Gastrocnemius medialis (tissue), 4 donors: ENCODE results near the gene DCPS. TPM values are rescaled to one million over a fixed set of nuclear protein-coding genes. Genes with fewer than 3 reads are reported as not detected.
"Not testable (repeated sequence)": the region's sequence is repeated elsewhere in the genome, so short reads cannot be mapped to it uniquely, and the experiment has no call there.

Experiments used
- ATAC-seq, 2 donors: fragments of 150-250 bp; one replicate each; pipeline ENCODE4 v1.9.1; 2016
- DNase-seq, 2 donors: peaks; one replicate each; pipeline ENCODE4 v3.0.0-alpha.2; 2019
- H3K27ac ChIP-seq, 4 donors: fragments of 200-600 bp; sonication (generic); 1 replicate in 1 of 4; 2 replicates in 3 of 4; pipeline ENCODE4 v1.5.1; 2016 to 2018; ENCODE audit warnings: mild to moderate bottlenecking in 2 of 4, moderate library complexity in 1 of 4
- H3K27me3 ChIP-seq, 3 donors: fragments of 200-600 bp; sonication (generic) in 2 of 3; 1 replicate in 1 of 3; 2 replicates in 2 of 3; pipeline versions ENCODE4 v1.5.1 to v1.6.0; 2016 to 2019; ENCODE audit warnings: mild to moderate bottlenecking in 1 of 3, moderate library complexity in 1 of 3
- H3K36me3 ChIP-seq, 2 donors: fragments of 200-600 bp; sonication (generic) in 1 of 2; one replicate each; pipeline ENCODE4 v1.5.1; 2017 to 2018
- H3K4me1 ChIP-seq, 2 donors: fragments of 200-600 bp; sonication (generic) in 1 of 2; one replicate each; pipeline ENCODE4 v1.5.1; 2016 to 2017; ENCODE audit warnings: mild to moderate bottlenecking in 2 of 2
- H3K4me3 ChIP-seq, 4 donors: fragments of 200-600 bp; sonication (generic) in 3 of 4; 1 replicate in 1 of 4; 2 replicates in 3 of 4; pipeline ENCODE4 v1.5.1; 2016 to 2019; ENCODE audit warnings: mild to moderate bottlenecking in 2 of 4
- H3K9me3 ChIP-seq, 3 donors: fragments of 200-600 bp; sonication (generic) in 2 of 3; 1 replicate in 1 of 3; 2 replicates in 2 of 3; pipeline ENCODE4 v1.5.1; 2016 to 2019
- POLR2A ChIP-seq, 2 donors: fragments of 450-650 bp; IDR thresholded peaks; one replicate each; pipeline ENCODE4 v1.6.1; 2017; ENCODE audit warnings: antibody characterized with exemption in 2 of 2, mild to moderate bottlenecking in 2 of 2, moderate library complexity in 2 of 2
- in situ Hi-C, 4 donors: fragments of 200-750 bp; cut with MboI; loops; one replicate each; pipeline versions ENCODE4 v1.15.0 to v1.8.0; 2017; ENCODE audit warnings: low sequenced_read_pairs in 4 of 4
- intact Hi-C: fragments of 100-400 bp; cut with DNase I; formaldehyde crosslinking; loops from one replicate; pipeline ENCODE4 v1.15.1; 2023; ENCODE audit warnings: low total_unique reads
- total RNA-seq, 4 donors: library from RNA; depleted of rRNA; stranded (reverse); fragments of >200 nt; gene quantifications; one replicate each; pipeline versions ENCODE4 v1.1.0 to v1.2.3, GENCODE V29; 2016
- TF ChIP-seq, protein P1 (sequence below), 5 experiments: fragments of 450-650 bp in 3 of 5; fragments of 200-600 bp in 2 of 5; sonication (generic) in 2 of 5; IDR thresholded peaks in 4 of 5; conservative IDR thresholded peaks in 1 of 5; 1 replicate in 4 of 5; 2 replicates in 1 of 5; pipeline ENCODE4 v1.5.1; 2016 to 2019; ENCODE audit warnings: antibody characterized with exemption in 5 of 5, mild to moderate bottlenecking in 3 of 5, moderate library complexity in 3 of 5

The DCPS gene
- total RNA-seq, 4 donors from 2014 or later: 9.8 to 23.1 (median 11.5) TPM

GRCh38 chr11:126366064-126366822, 62.4 kb downstream of the DCPS start:
- intact Hi-C loops: no loop called here
- ATAC-seq (no peak), DNase-seq (no peak)
- no peaks in the 10 kb centered on the region for H3K27me3 ChIP-seq
- no peak overlapping the region for H3K27ac ChIP-seq
- no peaks in the 10 kb centered on the region for H3K36me3 ChIP-seq
- no peak for TF ChIP-seq POLR2A (IDR thresholded peaks at IDR 0.05)
- TF ChIP-seq, protein P1, sequence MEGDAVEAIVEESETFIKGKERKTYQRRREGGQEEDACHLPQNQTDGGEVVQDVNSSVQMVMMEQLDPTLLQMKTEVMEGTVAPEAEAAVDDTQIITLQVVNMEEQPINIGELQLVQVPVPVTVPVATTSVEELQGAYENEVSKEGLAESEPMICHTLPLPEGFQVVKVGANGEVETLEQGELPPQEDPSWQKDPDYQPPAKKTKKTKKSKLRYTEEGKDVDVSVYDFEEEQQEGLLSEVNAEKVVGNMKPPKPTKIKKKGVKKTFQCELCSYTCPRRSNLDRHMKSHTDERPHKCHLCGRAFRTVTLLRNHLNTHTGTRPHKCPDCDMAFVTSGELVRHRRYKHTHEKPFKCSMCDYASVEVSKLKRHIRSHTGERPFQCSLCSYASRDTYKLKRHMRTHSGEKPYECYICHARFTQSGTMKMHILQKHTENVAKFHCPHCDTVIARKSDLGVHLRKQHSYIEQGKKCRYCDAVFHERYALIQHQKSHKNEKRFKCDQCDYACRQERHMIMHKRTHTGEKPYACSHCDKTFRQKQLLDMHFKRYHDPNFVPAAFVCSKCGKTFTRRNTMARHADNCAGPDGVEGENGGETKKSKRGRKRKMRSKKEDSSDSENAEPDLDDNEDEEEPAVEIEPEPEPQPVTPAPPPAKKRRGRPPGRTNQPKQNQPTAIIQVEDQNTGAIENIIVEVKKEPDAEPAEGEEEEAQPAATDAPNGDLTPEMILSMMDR (IDR thresholded peaks at IDR 0.05 in 4 of 5, conservative IDR thresholded peaks at IDR 0.05 in 1 of 5): no peak
- no peaks in the 10 kb centered on the region for H3K9me3 ChIP-seq
- in situ Hi-C loops: no loop called here
- no peak overlapping the region for H3K4me3 ChIP-seq
- H3K4me1 ChIP-seq: peaks cover 0 to 3% of the 10 kb centered on the region in 2 donors

- DNase-seq, H3K4me3 ChIP-seq, in situ Hi-C loops, intact Hi-C loops, H3K4me1 ChIP-seq, H3K9me3 ChIP-seq, H3K36me3 ChIP-seq, H3K27ac ChIP-seq, ATAC-seq, H3K27me3 ChIP-seq: not testable (repeated sequence)
These were observed 63.2 kb downstream of the DCPS start for GRCh38 chr11:126366823-126367654.

DNA sequence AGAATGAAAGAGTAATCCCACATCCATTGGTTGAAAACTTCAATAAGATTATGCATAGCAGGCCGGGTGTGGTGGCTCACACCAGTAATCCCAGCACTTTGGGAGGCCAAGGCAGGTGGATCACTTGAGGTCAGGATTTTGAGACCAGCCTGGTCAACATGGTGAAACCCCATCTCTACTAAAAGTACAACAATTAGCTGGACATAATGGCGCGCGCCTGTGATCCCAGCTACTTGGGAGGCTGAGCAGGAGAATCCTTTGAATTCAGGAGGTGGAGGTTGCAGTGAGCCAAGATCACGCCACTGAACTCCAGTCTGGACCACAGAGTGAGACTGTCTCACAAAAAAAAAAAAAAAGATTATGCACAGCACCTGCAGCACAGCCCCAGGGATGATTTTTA, 63.9 kb downstream of the DCPS start:
- H3K27ac ChIP-seq, in situ Hi-C loops, H3K4me3 ChIP-seq, H3K27me3 ChIP-seq, H3K36me3 ChIP-seq, H3K4me1 ChIP-seq, DNase-seq, intact Hi-C loops, ATAC-seq, H3K9me3 ChIP-seq: not testable (repeated sequence)

DNA sequence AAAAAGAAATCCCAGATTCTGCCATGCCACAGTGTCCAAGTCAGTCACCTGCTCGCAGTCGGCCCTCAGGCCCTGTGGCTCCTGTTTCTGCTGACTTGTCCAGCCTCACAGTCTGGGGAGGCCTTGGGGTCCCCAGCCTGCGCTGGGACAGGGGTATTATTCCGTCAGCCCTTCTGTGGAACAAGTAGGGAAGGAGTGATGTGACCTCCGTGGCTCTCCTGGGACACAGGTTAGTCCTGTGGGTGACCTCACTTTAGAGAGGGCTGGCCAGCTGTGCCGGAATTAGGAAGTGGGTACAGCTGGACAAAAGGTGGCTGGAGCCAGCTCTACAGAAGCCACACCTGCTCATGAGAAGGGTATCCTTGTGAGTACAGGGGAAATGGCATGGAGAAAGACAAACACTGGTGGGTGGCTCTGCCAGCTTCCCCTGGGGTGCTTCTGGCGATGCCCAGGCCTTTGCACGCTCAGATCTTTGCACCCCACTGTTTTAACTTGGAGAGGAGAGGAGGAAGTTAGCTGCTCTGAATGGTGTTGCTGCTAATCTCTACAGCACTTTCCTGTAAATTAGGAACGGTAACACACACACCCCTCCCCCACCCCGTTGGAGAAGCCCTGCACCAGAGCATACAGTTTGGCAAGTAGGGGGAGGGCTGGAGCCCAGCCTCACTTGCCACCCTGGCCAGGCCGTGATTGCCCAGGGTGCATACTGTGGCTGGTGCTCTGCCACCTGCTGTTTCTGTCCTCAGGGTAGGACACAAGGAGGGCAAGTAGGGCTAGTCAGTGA, 64.7 kb downstream of the DCPS start:
- H3K36me3 ChIP-seq, in situ Hi-C loops, H3K4me3 ChIP-seq, H3K9me3 ChIP-seq, H3K27me3 ChIP-seq, H3K27ac ChIP-seq, H3K4me1 ChIP-seq, DNase-seq: not testable (repeated sequence)
- ATAC-seq: peak in 1 of 2 donors; percentile 46
- TF ChIP-seq, protein P1 (IDR thresholded peaks at IDR 0.05 in 4 of 5, conservative IDR thresholded peaks at IDR 0.05 in 1 of 5): peak in 1 of 5 experiments; percentile 24
- intact Hi-C loops: loop anchor here (1.0 kb wide), 1 partner anchor 58 kb away; no protein-coding TSS in a partner anchor

GRCh38 chr11:126370016-126370415, 66.2 kb downstream of the DCPS start:
- no peaks in the 10 kb centered on the region for H3K27me3 ChIP-seq
- H3K36me3 ChIP-seq: no peaks in the 10 kb centered on the region
- in situ Hi-C loops (no loop called here), intact Hi-C loops (no loop called here)
- H3K4me3 ChIP-seq: no peak overlapping the region
- H3K9me3 ChIP-seq: no peaks in the 10 kb centered on the region
- TF ChIP-seq, protein P1 (IDR thresholded peaks at IDR 0.05 in 4 of 5, conservative IDR thresholded peaks at IDR 0.05 in 1 of 5): no peak
- TF ChIP-seq POLR2A (IDR thresholded peaks at IDR 0.05): no peak
- H3K27ac ChIP-seq: no peak overlapping the region
- ATAC-seq (no peak), DNase-seq (no peak)
- no peaks in the 10 kb centered on the region for H3K4me1 ChIP-seq
